ENCODE results near the gene GPR35. TPM values are rescaled to one million over a fixed set of nuclear protein-coding genes. Genes with fewer than 3 reads are reported as not detected.

GPR35 gene
- total and polyA plus RNA-seq, 2 of the 13 experiments (the other 11 are each of a cell fraction or from before 2014, with no cell fraction given): 27.1 to 44.2 TPM

- no peak for TF ChIP-seq ZNF83 (CRISPR knock-in tag; IDR thresholded peaks at IDR 0.05; ENCODE audit: borderline replicate concordance)
- no peak for TF ChIP-seq HNRNPH1 (optimal IDR thresholded peaks at IDR 0.05; ENCODE audit: low read depth, low read length)
- TF ChIP-seq ZNF274 (CRISPR knock-in tag; IDR thresholded peaks at IDR 0.05): no peak
- no peak for TF ChIP-seq MAFK (conservative IDR thresholded peaks at IDR 0.05 in 1 of 2, IDR thresholded peaks at IDR 0.05 in 1 of 2; ENCODE audit: low read length in 2 of 2)
- TF ChIP-seq, protein P1, sequence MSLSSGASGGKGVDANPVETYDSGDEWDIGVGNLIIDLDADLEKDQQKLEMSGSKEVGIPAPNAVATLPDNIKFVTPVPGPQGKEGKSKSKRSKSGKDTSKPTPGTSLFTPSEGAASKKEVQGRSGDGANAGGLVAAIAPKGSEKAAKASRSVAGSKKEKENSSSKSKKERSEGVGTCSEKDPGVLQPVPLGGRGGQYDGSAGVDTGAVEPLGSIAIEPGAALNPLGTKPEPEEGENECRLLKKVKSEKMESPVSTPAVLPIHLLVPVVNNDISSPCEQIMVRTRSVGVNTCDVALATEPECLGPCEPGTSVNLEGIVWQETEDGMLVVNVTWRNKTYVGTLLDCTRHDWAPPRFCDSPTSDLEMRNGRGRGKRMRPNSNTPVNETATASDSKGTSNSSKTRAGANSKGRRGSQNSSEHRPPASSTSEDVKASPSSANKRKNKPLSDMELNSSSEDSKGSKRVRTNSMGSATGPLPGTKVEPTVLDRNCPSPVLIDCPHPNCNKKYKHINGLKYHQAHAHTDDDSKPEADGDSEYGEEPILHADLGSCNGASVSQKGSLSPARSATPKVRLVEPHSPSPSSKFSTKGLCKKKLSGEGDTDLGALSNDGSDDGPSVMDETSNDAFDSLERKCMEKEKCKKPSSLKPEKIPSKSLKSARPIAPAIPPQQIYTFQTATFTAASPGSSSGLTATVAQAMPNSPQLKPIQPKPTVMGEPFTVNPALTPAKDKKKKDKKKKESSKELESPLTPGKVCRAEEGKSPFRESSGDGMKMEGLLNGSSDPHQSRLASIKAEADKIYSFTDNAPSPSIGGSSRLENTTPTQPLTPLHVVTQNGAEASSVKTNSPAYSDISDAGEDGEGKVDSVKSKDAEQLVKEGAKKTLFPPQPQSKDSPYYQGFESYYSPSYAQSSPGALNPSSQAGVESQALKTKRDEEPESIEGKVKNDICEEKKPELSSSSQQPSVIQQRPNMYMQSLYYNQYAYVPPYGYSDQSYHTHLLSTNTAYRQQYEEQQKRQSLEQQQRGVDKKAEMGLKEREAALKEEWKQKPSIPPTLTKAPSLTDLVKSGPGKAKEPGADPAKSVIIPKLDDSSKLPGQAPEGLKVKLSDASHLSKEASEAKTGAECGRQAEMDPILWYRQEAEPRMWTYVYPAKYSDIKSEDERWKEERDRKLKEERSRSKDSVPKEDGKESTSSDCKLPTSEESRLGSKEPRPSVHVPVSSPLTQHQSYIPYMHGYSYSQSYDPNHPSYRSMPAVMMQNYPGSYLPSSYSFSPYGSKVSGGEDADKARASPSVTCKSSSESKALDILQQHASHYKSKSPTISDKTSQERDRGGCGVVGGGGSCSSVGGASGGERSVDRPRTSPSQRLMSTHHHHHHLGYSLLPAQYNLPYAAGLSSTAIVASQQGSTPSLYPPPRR (CRISPR knock-in tag; IDR thresholded peaks at IDR 0.05; ENCODE audit: borderline replicate concordance): peak; percentile 78
- TF ChIP-seq MLXIP (CRISPR knock-in tag; IDR thresholded peaks at IDR 0.05; ENCODE audit: borderline replicate concordance): no peak
- no peak for TF ChIP-seq GLI4 (CRISPR knock-in tag; IDR thresholded peaks at IDR 0.05; ENCODE audit: borderline replicate concordance)
- no peak for TF ChIP-seq ZNF570 (CRISPR knock-in tag; IDR thresholded peaks at IDR 0.05; ENCODE audit: borderline replicate concordance)
- 0 out of 2 replicates have a peak, but pooled peaks have one; percentile 28 for TF ChIP-seq RERE (CRISPR knock-in tag; IDR thresholded peaks at IDR 0.05; ENCODE audit: low read depth)
- TF ChIP-seq IRF1 (CRISPR knock-in tag; IDR thresholded peaks at IDR 0.05; ENCODE audit: low read depth): no peak
- TF ChIP-seq FOXC1 (CRISPR knock-in tag; IDR thresholded peaks at IDR 0.05; ENCODE audit: borderline replicate concordance): peak; percentile 72
- TF ChIP-seq, protein P2, sequence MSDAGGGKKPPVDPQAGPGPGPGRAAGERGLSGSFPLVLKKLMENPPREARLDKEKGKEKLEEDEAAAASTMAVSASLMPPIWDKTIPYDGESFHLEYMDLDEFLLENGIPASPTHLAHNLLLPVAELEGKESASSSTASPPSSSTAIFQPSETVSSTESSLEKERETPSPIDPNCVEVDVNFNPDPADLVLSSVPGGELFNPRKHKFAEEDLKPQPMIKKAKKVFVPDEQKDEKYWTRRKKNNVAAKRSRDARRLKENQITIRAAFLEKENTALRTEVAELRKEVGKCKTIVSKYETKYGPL (CRISPR knock-in tag; IDR thresholded peaks at IDR 0.05): no peak
Measured at GRCh38 chr2:240626531-240627300, 1.4 kb downstream of the GPR35 start (continued).
